Ascending aorta (tissue), 2 donors: ENCODE results near the gene ENOX1. TPM values are rescaled to one million over a fixed set of nuclear protein-coding genes. Genes with fewer than 3 reads are reported as not detected.
"Not testable (repeated sequence)": the region's sequence is repeated elsewhere in the genome, so short reads cannot be mapped to it uniquely, and the experiment has no call there.

Experiments
- DNase-seq, 2 donors: peaks; one replicate each; pipeline ENCODE4 v3.0.0-alpha.2; 2019; ENCODE audit warnings: low spot score in 2 of 2
- H3K27ac ChIP-seq, 2 donors: fragments of 200-600 bp; sonication (generic); one replicate each; pipeline ENCODE4 v1.5.1; 2016 to 2017; ENCODE audit warnings: mild to moderate bottlenecking in 1 of 2
- H3K27me3 ChIP-seq: fragments of 200-600 bp; sonication (generic); one replicate; pipeline ENCODE4 v1.5.1; 2017
- H3K36me3 ChIP-seq, 2 donors: fragments of 200-600 bp; sonication (generic); one replicate each; pipeline ENCODE4 v1.5.1; 2016
- H3K4me1 ChIP-seq, 2 donors: fragments of 200-600 bp; sonication (generic); one replicate each; pipeline ENCODE4 v1.5.1; 2016 to 2017; ENCODE audit warnings: mild to moderate bottlenecking in 1 of 2
- H3K4me3 ChIP-seq, 2 donors: fragments of 200-600 bp; sonication (generic); one replicate each; pipeline ENCODE4 v1.5.1; 2016 to 2017; ENCODE audit warnings: mild to moderate bottlenecking in 1 of 2
- H3K9me3 ChIP-seq, 2 donors: fragments of 200-600 bp; sonication (generic); one replicate each; pipeline ENCODE4 v1.5.1; 2016
- intact Hi-C: fragments of 100-400 bp; cut with DNase I; formaldehyde crosslinking; loops from one replicate; pipeline ENCODE4 v1.15.1; 2023
- total RNA-seq: library from RNA; depleted of rRNA; stranded (reverse); fragments of >200 nt; gene quantifications from one replicate; pipeline ENCODE4 v1.1.0, GENCODE V29; 2016
- TF ChIP-seq, protein P1 (sequence below), 3 experiments: fragments of 200-600 bp in 2 of 3; fragments of 450-650 bp in 1 of 3; sonication (generic) in 2 of 3; IDR thresholded peaks; one replicate each; pipeline ENCODE4 v1.5.1; 2016 to 2019; ENCODE audit warnings: antibody characterized with exemption in 3 of 3, mild to moderate bottlenecking in 1 of 3, moderate library complexity in 1 of 3

The ENOX1 gene
- total RNA-seq, result 0.21 TPM

DNA sequence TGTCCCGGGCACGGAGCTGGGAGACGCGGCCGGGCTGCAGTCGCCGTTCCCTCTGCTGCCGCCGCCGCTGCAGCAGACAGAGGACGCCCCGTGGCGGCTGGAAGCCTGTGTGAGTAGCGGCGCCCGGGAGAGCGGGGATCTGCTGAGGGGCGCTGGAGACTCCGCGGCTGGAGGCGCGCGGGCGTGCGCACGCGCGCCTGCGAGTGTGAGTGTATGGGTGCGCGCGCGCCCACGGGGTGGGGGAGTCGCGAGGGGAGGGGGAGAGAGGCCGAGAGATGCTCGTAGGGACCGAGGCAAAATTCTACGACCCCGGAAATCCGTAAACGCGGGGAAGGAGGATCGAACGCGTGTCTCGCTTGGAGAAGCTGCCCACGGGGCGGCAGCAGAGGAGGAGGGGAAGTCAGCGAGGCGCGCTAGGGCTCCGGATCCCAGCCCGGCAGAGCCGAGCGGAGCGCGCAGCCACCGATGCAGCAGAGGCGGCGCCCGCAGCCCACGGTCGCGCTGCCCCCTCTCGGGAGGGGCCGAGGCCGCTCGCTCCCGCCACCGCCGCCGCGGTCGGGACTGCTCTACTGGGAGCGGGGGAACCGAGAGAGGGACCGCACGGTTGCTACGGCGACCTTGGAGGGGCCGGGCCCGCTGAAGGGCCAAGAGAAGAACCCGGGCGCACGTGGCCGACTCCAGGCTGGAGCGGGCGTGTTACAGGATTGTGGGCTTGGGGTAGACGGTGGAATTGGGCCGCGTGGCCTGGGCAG is at the start of gene ENOX1:
Gene ENOX1, minus strand, starts transcription at position 207 of the 752 bp plus-strand sequence.
- peaks cover 4 to 14% of the 10 kb centered on the region in 2 donors for H3K4me1 ChIP-seq
- H3K4me3 ChIP-seq, result peak within 1 kb of the TSS; percentile 64 to 91
- H3K36me3 ChIP-seq, result no peaks in the 10 kb centered on the region
- peak within 1 kb of the TSS in 1 of 2 donors; percentile 48 for H3K27ac ChIP-seq
- H3K27me3 ChIP-seq, result no peaks in the 10 kb centered on the region
- DNase-seq, result no peak
- intact Hi-C loops, result loop anchor here (10.0 kb wide), 1 partner anchor 352 kb away; no protein-coding TSS in a partner anchor
- no peaks in the 10 kb centered on the region for H3K9me3 ChIP-seq
- TF ChIP-seq, protein P1, sequence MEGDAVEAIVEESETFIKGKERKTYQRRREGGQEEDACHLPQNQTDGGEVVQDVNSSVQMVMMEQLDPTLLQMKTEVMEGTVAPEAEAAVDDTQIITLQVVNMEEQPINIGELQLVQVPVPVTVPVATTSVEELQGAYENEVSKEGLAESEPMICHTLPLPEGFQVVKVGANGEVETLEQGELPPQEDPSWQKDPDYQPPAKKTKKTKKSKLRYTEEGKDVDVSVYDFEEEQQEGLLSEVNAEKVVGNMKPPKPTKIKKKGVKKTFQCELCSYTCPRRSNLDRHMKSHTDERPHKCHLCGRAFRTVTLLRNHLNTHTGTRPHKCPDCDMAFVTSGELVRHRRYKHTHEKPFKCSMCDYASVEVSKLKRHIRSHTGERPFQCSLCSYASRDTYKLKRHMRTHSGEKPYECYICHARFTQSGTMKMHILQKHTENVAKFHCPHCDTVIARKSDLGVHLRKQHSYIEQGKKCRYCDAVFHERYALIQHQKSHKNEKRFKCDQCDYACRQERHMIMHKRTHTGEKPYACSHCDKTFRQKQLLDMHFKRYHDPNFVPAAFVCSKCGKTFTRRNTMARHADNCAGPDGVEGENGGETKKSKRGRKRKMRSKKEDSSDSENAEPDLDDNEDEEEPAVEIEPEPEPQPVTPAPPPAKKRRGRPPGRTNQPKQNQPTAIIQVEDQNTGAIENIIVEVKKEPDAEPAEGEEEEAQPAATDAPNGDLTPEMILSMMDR (IDR thresholded peaks at IDR 0.05), result peak in 1 of 3 experiments; percentile 34

DNA sequence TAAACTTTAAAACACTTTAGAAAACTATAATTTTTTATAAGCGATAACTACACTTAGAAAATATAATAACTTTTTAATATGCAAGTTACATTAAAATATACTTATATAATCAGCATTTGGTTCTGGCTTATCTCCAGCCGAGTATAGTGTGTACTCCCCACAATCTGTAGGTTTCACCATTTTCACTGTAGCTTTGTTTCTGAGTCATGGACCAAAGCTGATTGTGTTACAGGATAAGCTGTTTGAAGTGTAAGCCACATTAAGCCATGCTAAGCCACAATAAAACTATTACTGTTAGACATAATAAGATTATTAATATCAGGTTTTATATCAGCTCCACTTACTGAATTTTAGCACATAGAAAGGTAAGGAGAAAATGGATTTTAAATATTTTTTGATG is 48.9 kb upstream of the ENOX1 start:
- Histone ChIP-seq H3K27me3 (no peaks in the 10 kb centered on the region), H3K36me3 (no peaks in the 10 kb centered on the region), H3K4me3 (no peak overlapping the region), H3K27ac (no peak overlapping the region), H3K4me1 (no peaks in the 10 kb centered on the region), H3K9me3 (no peaks in the 10 kb centered on the region)
- intact Hi-C loops, result no loop called here
- TF ChIP-seq, protein P1 (IDR thresholded peaks at IDR 0.05), result no peak
- DNase-seq, result no peak

DNA sequence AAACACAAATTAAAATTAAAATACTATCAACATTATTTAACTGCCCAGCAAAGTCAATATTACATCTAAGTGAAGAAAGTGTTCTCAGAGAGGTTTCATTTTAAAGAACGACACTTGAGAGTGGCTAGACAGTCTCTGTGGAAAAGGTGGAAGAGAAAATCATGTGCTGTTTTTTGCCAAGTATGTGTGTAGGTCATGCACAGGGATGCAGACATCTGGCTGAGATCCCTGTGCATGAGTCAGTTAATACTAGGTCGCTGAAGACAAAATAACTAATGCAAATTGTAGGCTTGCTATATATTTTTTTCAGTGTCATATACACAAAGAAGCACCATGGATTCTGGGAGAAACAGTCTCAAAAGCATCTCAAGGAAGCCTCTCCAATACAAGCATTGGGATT is 44.3 kb upstream of the ENOX1 start:
- intact Hi-C loops, result no loop called here
- no peaks in the 10 kb centered on the region for H3K9me3 ChIP-seq
- no peak overlapping the region for H3K4me3 ChIP-seq
- TF ChIP-seq, protein P1 (IDR thresholded peaks at IDR 0.05), result no peak
- no peak for DNase-seq
- H3K27me3 ChIP-seq, result no peaks in the 10 kb centered on the region
- no peaks in the 10 kb centered on the region for H3K36me3 ChIP-seq
- H3K27ac ChIP-seq, result no peak overlapping the region
- no peaks in the 10 kb centered on the region for H3K4me1 ChIP-seq

DNA sequence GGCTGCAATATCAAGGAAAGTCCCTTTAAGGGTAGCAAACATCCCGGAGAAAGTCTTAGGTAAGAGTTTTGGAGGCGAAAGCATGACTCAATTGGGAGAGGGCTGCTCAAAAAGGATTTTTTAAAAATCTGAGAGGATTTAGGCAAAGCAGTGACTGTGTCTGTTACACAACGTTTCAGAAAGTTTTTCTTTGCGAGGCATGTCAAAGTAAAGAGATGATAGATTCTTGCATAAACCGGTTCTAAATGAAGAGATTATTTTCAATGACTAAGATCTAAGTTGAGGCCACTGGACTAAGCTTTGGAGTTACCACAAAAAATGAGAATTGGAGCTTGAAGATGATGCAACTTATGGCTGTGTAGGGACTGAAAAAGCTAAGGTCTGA is 43.7 kb upstream of the ENOX1 start:
- no peak overlapping the region for H3K4me3 ChIP-seq
- TF ChIP-seq, protein P1 (IDR thresholded peaks at IDR 0.05), result no peak
- no peak for DNase-seq
- no peaks in the 10 kb centered on the region for H3K4me1 ChIP-seq
- no peak overlapping the region for H3K27ac ChIP-seq
- H3K36me3 ChIP-seq, result no peaks in the 10 kb centered on the region
- H3K27me3 ChIP-seq, result no peaks in the 10 kb centered on the region
- intact Hi-C loops, result no loop called here
- no peaks in the 10 kb centered on the region for H3K9me3 ChIP-seq

DNA sequence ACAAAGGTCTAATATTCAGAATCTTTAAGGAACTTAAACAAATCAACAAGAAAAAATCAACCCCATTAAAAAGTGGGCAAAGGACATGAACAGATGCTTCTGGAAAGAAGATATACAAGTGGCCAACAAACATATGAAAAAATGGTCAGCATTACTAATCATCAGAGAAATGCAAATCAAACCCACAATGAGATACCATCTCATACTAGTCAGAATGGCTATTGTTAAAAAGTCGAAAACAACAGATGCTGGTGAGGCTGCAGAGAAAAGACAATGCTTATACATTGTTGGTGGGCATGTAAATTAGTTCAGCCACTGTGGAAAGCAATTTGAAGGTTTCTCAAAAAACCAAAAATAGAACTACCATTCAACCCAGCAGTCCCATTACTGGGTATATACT is 37.9 kb upstream of the ENOX1 start:
- H3K36me3 ChIP-seq, DNase-seq, H3K27ac ChIP-seq, H3K9me3 ChIP-seq, intact Hi-C loops, H3K4me3 ChIP-seq, H3K4me1 ChIP-seq, H3K27me3 ChIP-seq: not testable (repeated sequence)

DNA sequence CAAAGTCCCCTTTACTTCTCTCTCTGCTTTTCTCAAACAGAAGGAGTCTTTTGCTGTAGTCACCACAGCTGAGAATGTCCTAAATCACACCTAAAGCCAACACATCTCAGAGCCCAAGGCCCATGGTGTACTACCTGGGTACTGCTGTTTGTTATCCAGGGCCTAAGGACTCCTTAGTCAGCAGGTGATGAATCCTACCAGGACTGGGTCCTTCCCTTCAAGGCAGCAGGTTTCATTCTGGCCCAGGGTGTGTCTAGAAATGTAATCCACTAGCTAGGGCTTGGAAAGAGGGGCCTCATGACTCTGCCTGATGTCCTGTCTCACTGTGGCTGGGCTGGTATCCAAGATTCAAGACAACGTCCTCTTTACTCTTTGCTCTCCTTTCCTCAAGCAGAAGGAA is 36.2 kb upstream of the ENOX1 start:
- Histone ChIP-seq H3K9me3 (no peaks in the 10 kb centered on the region), H3K27me3 (no peaks in the 10 kb centered on the region), H3K4me3 (no peak overlapping the region), H3K27ac (no peak overlapping the region), H3K4me1 (no peaks in the 10 kb centered on the region), H3K36me3 (no peaks in the 10 kb centered on the region)
- TF ChIP-seq, protein P1 (IDR thresholded peaks at IDR 0.05), result no peak
- no peak for DNase-seq
- intact Hi-C loops, result no loop called here
